GM12891 (cell line): ENCODE results near the gene BCL2.

ENCODE experiments used
- PAX5 ChIP-seq: IDR thresholded peaks from 2 replicates; pipeline ENCODE4 v1.6.1; 2011; ENCODE audit warnings: low read length, moderate library complexity, mild to moderate bottlenecking; ENCODE audit not compliant: insufficient read depth, severe bottlenecking
- POLR2A ChIP-seq: IDR thresholded peaks from 2 replicates; pipeline ENCODE4 v1.6.1; 2011; ENCODE audit warnings: low read depth, low read length, control low read depth

GRCh38 chr18:63083020-63083531, 236.5 kb downstream of the BCL2 start:
- TF ChIP-seq POLR2A: no peak
- TF ChIP-seq PAX5: no peak
